GM19099 (cell line): ENCODE measurements around the gene CUBN.

Experiments
- POLR2A ChIP-seq: IDR thresholded peaks from 3 replicates; pipeline ENCODE4 v1.6.1; 2011; ENCODE audit warnings: low read depth; ENCODE audit not compliant: insufficient read length; ENCODE audit errors: extremely low read depth

CUBN gene

GRCh38 chr10:17053513-17053912 lies 76.1 kb downstream of the CUBN start:
- no peak for TF ChIP-seq POLR2A

DNA sequence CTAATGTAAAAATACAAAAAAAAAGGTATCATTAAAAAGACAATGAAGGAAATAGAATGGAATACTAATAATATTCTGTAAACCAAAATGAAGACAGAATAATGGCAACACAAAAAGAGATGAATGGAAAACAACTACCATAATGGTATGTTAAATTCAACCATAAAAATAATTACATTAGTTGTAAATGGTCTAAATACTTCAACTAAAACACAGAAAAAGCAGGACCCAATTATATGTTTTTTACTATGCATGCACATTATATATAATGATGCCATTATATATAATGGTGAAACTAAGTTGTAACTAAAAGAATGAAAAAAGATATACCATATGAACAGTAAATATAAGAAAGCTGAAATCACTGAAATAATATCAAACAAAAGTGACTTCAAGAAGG lies 76.5 kb downstream of the CUBN start:
- TF ChIP-seq POLR2A = no peak

DNA sequence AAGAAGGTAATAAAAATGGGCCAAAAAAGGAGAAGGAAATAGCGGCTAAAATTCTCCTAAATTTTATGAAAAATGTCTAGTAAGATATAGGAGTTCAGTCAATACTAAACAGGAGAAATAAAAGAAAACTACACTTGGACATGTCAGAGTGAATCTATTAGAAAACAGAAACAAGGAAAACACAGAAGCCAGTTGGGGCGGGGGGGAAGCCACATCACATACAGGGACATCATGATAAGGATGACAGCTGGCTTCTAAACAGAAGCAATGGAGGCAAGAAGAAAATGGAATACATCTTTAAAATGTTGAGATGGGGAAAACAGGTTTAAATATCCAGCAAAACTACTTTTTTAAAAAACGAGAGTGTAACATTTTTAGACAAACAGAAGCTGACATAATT lies 77.8 kb downstream of the CUBN start:
- TF ChIP-seq POLR2A = no peak

- no peak for TF ChIP-seq POLR2A
Observed at GRCh38 chr10:17049195-17049594, 80.4 kb downstream of the CUBN start.

DNA sequence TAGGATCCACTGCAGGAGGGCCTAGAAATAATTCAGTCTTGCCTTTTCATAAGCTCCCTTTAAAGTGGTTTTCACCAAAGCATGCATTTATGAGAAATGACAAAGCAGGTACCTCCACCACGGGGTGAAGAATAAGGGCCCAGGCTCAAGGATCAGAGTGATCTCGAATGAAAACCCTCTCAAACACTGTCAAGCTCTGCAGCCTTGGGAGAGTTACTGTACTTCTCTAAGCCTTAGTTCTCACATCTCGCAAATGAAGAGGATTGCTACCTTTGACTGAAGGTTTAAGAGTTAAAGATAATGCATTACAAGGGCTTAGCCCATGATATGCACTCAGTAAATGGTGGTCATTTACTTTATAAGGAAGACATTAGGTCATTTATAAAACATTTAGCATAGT lies 81.7 kb downstream of the CUBN start:
- TF ChIP-seq POLR2A = no peak

- no peak for TF ChIP-seq POLR2A
Observed at GRCh38 chr10:17046989-17047388, 82.6 kb downstream of the CUBN start.

DNA sequence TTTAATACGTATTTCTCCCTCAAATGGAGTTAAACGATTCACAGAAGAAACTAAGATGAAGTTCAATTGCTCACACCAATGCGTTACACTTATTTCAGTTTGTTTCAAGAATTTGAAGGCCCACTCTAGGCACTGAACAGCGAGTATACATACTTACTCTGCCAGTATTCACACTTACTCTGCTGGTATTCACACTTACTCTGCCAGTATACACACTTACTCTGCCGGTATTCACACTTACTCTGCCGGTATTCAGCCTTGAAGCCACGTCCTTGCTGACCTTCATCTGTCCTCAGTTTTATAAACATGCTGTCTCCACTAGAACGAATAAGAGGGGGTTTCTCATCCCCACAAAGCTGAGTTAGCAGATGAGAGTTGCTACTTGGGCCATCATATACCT lies 86.0 kb downstream of the CUBN start:
- TF ChIP-seq POLR2A = no peak

GRCh38 chr10:17041626-17042520 lies 87.7 kb downstream of the CUBN start:
- TF ChIP-seq POLR2A = no peak

- no peak for TF ChIP-seq POLR2A
Observed at GRCh38 chr10:17038627-17039026, 91.0 kb downstream of the CUBN start.

GRCh38 chr10:17037910-17038309 lies 91.7 kb downstream of the CUBN start:
- TF ChIP-seq POLR2A = no peak

DNA sequence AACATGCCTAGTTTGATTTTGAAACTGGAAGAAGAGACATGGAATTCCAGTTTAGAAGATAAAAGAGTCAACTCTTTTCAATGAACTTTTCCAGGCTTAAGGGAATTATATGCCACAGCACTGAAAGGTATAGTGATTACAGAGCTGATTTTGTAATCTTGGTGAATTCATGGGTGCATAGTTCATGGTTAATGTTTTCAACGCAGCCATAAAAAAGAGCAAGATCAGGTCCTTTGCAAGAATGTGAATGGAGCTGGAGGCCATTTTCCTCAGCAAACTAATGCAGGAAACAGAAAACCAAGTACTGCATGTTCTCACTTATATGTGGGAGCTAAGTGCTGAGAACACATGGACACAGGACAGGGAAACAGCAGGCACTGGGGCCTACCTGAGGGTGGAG lies 94.2 kb downstream of the CUBN start:
- TF ChIP-seq POLR2A = no peak

- no peak for TF ChIP-seq POLR2A
Observed at GRCh38 chr10:17033529-17034260, 95.9 kb downstream of the CUBN start.

- no peak for TF ChIP-seq POLR2A
Observed at GRCh38 chr10:17031637-17032635, 97.7 kb downstream of the CUBN start.

DNA sequence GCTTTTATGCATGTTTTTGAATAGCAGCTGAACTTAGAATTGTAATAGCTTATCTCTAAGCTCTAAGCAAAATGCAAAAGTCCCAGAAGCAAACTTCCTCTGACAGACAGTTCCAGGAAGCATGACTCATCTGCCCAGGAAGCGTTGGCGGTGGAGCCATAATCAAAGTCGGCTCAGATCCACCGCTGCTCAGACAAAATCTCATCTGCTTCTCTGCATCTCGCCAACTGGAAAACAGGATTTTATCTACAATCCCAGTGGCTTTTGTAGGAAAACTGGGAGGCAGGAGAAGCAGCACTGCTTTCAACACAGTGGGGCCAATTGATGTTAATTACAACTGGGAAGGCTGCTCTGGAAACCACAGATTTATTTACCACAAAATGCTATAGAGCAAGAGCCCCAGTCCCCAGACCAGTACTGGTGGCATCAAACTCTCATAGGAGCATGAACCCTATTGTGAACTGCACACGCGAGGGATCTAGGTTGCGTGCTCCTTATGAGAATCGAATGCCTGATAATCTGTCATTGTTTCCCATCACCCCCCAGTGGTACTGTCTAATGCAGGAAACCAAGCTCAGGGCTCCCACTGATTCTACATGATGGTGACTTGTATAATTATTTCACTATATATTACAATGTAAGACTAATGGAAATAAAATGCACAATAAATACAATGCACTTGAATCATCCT lies 99.9 kb downstream of the CUBN start:
- no peak for TF ChIP-seq POLR2A
